ENCODE results near the gene MIPOL1. TPM values are rescaled to one million over a fixed set of nuclear protein-coding genes. Genes with fewer than 3 reads are reported as not detected.
A peak's percentile ranks its signal among the peaks of the same experiment; 100 is the strongest.

Gene MIPOL1
- total RNA-seq, 1 experiment from 2014 or later = 15.4 TPM

DNA sequence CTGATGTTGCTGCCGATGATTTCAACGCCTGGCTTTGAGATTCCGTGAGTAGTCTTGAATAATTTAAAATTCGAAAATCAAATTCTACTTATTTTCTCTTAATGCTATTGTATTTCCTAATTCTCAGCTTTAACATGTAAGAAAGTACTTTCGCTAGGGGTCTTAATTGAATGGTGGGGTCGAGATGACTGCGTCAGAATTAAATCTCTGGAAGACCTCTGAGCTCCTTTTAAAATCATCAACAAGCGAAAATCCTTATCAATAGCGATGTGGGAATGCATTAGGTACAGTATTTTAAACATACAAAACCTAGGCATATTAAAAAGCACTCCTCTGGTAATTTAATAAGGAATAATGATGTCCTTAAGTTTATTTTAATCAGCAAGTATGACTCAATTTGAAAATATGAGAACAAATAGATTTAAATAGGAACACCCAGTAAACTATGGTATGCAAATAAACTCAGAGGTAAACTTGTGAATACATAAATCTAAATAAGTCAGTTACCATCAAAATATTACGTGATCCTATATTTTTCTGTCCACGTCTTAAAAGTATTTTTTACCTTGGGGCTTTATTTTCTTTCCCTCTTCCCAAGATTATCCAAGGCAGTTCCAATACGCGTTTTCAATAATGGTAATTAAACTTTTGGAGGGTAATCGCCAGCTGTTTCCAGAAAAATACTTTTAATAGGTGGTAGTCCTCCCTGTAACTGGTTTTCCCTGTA lies 395.9 kb downstream of the MIPOL1 start:
- TSS peak; percentile 66 for BruUV-seq (replicated peaks)

More for the DNA sequence above, 395.9 kb downstream of the MIPOL1 start:
- no peak for DNase-seq (ENCODE audit: low read depth, low spot score)
- Histone ChIP-seq H3K9me2 (ENCODE audit: insufficient read depth) (no peaks in the 10 kb centered on the region), H3K27ac (ENCODE audit: low read depth, low read length) (no peak overlapping the region), H3K79me2 (ENCODE audit: insufficient read depth, low read length) (no peaks in the 10 kb centered on the region), H3K9me3 (ENCODE audit: control insufficient read depth in 1 of 2, insufficient read depth in 1 of 2, low read depth in 1 of 2, low read length in 2 of 2) (no peaks in the 10 kb centered on the region), H3K27me3 (ENCODE audit: insufficient read depth, low read length) (no peaks in the 10 kb centered on the region), H3K36me3 (ENCODE audit: control insufficient read depth in 1 of 2, insufficient read depth in 2 of 2, low read length in 2 of 2) (no peaks in the 10 kb centered on the region), H4K20me1 (ENCODE audit: insufficient read depth) (no peaks in the 10 kb centered on the region), H3K4me2 (ENCODE audit: low read length) (peak overlapping the region; percentile 97), H3K4me3 (replicated peaks in 1 of 2; ENCODE audit: low read depth in 1 of 2, low read length in 2 of 2) (peak overlapping the region; percentile 61 to 67), H3K4me1 (ENCODE audit: control insufficient read depth in 1 of 2, insufficient read depth in 2 of 2, low read length in 2 of 2) (peaks cover 5 to 14% of the 10 kb centered on the region in 2 experiments; a peak in 3 of 4 replicates), H2AFZ (ENCODE audit: low read depth, low read length, poor library complexity, severe bottlenecking) (no peak overlapping the region), H3K9ac (ENCODE audit: low read length) (no peak overlapping the region; the same call in 1 of the 2 replicates)
- no peak for TF ChIP-seq JUND (IDR thresholded peaks at IDR 0.05)
- TF ChIP-seq, protein P1, sequence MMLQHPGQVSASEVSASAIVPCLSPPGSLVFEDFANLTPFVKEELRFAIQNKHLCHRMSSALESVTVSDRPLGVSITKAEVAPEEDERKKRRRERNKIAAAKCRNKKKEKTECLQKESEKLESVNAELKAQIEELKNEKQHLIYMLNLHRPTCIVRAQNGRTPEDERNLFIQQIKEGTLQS (IDR thresholded peaks at IDR 0.05) = no peak
- no peak for TF ChIP-seq ZNF274 (IDR thresholded peaks at IDR 0.05; ENCODE audit: low read depth, low read length)
- no peak for TF ChIP-seq FOSL1 (IDR thresholded peaks at IDR 0.05; ENCODE audit: low read depth)
- TF ChIP-seq, protein P2, sequence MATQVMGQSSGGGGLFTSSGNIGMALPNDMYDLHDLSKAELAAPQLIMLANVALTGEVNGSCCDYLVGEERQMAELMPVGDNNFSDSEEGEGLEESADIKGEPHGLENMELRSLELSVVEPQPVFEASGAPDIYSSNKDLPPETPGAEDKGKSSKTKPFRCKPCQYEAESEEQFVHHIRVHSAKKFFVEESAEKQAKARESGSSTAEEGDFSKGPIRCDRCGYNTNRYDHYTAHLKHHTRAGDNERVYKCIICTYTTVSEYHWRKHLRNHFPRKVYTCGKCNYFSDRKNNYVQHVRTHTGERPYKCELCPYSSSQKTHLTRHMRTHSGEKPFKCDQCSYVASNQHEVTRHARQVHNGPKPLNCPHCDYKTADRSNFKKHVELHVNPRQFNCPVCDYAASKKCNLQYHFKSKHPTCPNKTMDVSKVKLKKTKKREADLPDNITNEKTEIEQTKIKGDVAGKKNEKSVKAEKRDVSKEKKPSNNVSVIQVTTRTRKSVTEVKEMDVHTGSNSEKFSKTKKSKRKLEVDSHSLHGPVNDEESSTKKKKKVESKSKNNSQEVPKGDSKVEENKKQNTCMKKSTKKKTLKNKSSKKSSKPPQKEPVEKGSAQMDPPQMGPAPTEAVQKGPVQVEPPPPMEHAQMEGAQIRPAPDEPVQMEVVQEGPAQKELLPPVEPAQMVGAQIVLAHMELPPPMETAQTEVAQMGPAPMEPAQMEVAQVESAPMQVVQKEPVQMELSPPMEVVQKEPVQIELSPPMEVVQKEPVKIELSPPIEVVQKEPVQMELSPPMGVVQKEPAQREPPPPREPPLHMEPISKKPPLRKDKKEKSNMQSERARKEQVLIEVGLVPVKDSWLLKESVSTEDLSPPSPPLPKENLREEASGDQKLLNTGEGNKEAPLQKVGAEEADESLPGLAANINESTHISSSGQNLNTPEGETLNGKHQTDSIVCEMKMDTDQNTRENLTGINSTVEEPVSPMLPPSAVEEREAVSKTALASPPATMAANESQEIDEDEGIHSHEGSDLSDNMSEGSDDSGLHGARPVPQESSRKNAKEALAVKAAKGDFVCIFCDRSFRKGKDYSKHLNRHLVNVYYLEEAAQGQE (IDR thresholded peaks at IDR 0.05; ENCODE audit: low read depth) = no peak
- no peak for TF ChIP-seq EGR1 (IDR thresholded peaks at IDR 0.05; ENCODE audit: low read depth)
- no peak for TF ChIP-seq EZH2phosphoT487 (IDR thresholded peaks at IDR 0.05; ENCODE audit: borderline replicate concordance)
- no peak for TF ChIP-seq CBX3 (IDR thresholded peaks at IDR 0.05; ENCODE audit: low read depth)
- no peak for TF ChIP-seq POLR2A (IDR thresholded peaks at IDR 0.05; ENCODE audit: borderline replicate concordance, extremely low read depth, insufficient read depth, insufficient read length)
- TF ChIP-seq, protein P3, sequence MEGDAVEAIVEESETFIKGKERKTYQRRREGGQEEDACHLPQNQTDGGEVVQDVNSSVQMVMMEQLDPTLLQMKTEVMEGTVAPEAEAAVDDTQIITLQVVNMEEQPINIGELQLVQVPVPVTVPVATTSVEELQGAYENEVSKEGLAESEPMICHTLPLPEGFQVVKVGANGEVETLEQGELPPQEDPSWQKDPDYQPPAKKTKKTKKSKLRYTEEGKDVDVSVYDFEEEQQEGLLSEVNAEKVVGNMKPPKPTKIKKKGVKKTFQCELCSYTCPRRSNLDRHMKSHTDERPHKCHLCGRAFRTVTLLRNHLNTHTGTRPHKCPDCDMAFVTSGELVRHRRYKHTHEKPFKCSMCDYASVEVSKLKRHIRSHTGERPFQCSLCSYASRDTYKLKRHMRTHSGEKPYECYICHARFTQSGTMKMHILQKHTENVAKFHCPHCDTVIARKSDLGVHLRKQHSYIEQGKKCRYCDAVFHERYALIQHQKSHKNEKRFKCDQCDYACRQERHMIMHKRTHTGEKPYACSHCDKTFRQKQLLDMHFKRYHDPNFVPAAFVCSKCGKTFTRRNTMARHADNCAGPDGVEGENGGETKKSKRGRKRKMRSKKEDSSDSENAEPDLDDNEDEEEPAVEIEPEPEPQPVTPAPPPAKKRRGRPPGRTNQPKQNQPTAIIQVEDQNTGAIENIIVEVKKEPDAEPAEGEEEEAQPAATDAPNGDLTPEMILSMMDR (IDR thresholded peaks at IDR 0.05 in 2 of 3, conservative IDR thresholded peaks at IDR 0.05 in 1 of 3; ENCODE audit: borderline replicate concordance in 1 of 3, insufficient read depth in 1 of 3, low read depth in 2 of 3, low read length in 2 of 3) = no peak
- TF ChIP-seq EZH2 (IDR thresholded peaks at IDR 0.05) = no peak
- TF ChIP-seq CEBPB (IDR thresholded peaks at IDR 0.05; ENCODE audit: low read depth) = no peak
- no peak for TF ChIP-seq POLR2AphosphoS5 (IDR thresholded peaks at IDR 0.05; ENCODE audit: low read depth, low read length)
- TF ChIP-seq ZFX (IDR thresholded peaks at IDR 0.05) = no peak
- TF ChIP-seq RAD21 (IDR thresholded peaks at IDR 0.05; ENCODE audit: low read depth) = no peak
- no peak for TF ChIP-seq YY1 (IDR thresholded peaks at IDR 0.05; ENCODE audit: extremely low read depth, insufficient replicate concordance, low read depth, low read length)
- TF ChIP-seq, protein P4, sequence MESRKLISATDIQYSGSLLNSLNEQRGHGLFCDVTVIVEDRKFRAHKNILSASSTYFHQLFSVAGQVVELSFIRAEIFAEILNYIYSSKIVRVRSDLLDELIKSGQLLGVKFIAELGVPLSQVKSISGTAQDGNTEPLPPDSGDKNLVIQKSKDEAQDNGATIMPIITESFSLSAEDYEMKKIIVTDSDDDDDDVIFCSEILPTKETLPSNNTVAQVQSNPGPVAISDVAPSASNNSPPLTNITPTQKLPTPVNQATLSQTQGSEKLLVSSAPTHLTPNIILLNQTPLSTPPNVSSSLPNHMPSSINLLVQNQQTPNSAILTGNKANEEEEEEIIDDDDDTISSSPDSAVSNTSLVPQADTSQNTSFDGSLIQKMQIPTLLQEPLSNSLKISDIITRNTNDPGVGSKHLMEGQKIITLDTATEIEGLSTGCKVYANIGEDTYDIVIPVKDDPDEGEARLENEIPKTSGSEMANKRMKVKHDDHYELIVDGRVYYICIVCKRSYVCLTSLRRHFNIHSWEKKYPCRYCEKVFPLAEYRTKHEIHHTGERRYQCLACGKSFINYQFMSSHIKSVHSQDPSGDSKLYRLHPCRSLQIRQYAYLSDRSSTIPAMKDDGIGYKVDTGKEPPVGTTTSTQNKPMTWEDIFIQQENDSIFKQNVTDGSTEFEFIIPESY (IDR thresholded peaks at IDR 0.05; ENCODE audit: extremely low read depth, insufficient replicate concordance, low read length) = no peak
- ChIA-PET CTCF (interaction anchor here (1.0 kb wide), 1 partner anchor 116 kb away, joined by 3 read pairs; no protein-coding TSS in a partner anchor), RAD21 (ENCODE audit: low non-redundant PET in 1 of 2, low total read pairs in 2 of 2, uncharacterized antibody in 2 of 2, unreplicated experiment in 2 of 2) (no interaction called here), POLR2A (no interaction called here)
- intact Hi-C loops (cut with micrococcal nuclease) = loop anchor here (1.0 kb wide), 1 partner anchor 347 kb away; no protein-coding TSS in a partner anchor
- no peak for ATAC-seq

All from HCT116 (cell line).